Activated CD8-positive, alpha-beta memory T cell treated with anti-CD3 and anti-CD28 coated beads for 24 hours (primary cell): ENCODE data around the gene MUC4.
"Not testable (repeated sequence)": the region's sequence is repeated elsewhere in the genome, so short reads cannot be mapped to it uniquely, and the experiment has no call there.

Source experiments
- DNase-seq: peaks from one replicate; pipeline ENCODE4 v3.0.0-alpha.2; 2020

MUC4 gene

DNA sequence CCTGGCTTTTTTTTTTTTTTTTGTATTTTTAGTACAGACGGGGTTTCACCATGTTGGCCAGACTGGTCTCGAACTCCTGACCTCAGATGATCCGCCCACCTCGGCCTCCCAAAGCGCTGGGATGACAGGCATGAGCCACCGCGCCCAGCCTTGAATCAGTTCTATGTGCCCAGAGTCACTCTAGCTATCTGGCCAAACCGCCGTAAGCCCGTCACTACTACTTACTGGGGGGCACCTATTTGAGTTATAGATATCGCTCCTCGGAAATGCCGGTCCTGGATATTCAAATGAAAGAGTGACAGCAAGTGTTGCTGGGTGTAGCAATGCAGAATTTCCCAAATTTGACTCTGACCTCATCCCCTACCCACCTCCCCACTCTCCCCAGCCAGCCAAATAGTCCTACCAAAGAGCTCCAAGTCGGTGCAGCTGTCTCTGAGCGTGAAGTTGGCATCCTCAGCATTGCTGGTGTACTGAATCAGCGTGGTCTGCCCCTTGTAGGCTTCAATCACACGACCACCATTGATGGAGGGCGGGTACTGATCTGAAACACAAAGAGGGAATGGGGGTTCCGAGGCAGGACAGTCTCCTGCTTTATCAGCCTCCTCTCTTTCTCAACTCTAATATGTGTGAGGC is 52.9 kb downstream of the MUC4 start:
- no peak for DNase-seq

DNA sequence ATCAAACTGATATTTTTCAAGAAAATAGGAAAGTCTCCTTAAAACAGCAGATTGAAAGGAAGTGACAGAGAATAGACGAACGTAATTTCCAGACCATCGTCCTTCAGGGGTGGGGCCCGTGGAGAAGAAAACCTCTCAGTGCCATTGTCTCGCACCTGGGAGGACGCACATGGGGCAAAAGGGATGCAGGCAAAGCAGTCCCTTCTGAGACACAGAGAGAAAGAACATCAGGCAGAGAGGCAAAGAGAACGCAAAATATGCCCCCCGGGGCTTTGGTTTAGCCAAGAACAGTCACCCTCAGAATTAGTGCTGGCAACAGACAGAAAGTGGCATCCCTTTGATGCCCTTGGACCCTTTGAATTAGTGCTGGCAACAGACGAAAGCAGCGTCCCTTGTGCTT is 53.9 kb downstream of the MUC4 start:
- DNase-seq: no peak

DNA sequence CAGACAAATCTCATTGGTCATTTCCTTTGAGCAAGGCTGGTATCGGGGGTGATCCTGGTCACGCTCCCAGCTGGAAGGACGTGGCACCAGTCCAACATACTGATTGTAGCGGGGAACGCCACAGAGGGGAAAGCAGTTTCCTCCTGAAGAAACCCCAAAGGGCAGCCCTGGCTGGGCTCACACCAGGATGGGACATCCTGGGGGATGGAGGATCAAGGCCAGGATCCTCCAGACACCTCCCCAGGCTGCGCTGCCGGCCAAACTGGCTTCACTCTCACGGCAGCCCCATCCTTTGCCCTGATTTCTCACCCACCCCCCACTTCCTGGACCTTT is 54.3 kb downstream of the MUC4 start:
- no peak for DNase-seq

DNA sequence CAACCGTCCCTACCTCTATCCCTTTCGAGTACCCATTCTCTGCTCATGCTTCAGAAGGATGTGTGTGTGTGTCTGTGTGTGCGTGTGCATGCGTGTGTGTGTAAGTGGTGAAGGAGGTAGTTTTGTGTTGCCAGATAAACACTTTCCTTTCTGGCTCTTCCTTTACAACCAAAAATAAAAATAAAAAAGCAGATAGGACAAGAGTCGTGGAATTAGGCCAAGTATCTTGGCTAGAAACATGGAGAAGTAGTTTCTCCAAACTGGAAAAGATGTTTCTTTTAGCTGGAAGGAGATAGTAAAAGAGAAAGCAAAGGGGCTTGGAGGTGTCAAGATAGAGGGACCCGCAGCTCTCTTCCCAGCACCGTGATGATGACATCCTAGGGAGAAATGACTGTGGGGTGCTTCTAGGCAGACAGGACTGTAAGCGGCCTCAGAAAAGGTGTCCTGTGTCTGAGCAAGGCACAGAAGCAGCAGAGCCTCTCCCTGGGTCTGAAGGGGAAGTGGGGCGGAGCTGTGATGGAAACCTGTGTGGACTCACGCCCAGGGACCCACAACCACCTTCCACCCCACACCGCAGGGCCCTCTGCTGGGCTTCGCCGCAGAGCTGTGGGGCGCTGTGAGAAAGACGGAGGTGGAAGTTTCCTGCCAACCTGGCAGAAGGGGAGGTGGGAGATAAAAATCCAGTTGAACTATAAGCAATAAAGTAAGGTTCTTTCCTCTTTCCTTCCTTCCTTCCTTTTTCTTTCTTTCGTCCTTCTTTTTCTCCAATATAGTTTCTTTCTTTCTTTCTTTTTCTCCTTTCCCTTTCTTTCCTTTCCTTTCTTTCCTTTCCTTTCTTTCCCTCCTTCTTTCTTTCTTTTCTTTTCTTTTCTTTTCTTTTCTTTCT is 55.7 kb downstream of the MUC4 start:
- DNase-seq: no peak

DNA sequence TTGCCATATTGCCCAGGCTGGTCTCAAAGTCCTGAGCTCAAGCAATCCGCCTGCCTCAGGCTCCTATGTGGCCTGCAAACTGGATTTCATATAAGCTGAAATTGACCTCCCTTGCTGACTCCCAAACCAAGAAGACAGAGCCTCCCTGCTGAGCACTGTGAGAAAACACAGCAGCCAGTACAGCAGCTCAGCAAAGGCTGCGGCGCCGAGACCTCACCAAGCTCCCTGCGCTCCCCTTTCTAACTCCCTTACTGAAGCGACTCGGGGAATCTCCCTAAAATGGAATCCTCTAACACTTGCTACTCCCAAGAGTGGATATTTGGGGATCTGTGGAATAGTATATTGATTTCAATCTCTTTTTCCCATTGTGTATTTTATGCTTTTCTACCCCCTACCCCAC is 56.3 kb downstream of the MUC4 start:
- no peak for DNase-seq

DNA sequence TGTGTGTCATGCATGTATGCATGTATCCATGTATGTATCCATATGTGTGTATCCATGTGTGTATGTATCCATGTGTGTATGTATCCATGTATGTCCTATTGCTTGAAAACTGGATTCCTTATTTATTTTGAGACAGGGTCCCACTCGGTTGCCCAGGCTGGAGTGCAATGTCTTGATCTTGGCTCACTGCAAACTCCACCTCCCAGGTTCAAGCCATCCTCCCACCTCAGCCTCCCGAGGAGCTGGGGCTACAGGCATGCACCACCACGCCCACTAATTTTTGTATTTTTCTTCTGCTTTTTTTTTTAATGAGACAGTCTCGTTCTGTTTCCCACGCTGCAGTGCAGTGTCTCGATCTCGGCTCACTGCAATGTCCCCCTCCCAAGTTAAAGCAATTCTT is 56.8 kb downstream of the MUC4 start:
- DNase-seq: no peak

DNA sequence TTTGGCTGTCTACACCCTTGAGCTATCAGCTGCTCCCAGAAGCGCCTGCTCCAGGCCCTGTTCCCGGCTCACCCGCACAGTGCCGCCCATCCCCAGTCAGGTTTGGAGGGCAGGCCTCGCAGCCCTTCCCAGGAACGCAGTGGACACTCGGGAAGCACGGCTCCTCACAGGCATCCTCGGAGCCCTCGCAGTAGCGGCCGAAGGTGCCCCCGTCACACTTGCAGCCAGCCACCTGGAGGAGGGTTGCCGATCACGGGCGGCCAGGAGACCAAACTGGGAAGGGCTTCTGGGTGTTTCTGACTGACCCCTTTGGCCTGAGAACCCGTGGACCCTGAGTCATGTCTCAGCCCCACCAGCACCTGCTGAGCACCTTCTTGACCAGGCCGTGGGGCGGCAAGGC is 57.6 kb downstream of the MUC4 start:
- no peak for DNase-seq

DNA sequence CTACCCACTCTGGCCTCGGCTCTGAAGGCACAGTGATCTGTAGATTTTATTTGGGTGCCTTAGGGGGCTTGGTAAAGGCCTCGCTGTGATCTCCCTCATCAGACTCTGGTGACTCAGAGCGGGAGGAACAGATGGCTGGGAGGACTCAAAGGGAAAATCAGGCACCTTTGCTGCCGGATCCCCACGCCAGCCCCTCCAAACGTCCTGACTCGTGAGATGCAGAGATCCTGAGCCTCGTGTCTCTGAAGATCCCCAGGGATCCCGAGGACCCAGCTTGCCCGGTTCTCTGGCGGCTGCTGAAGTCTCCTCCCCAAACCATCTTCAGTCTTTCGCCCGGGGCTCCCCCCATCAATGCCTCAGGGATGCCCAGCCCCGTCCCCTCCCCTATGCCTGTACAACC is 58.1 kb downstream of the MUC4 start:
- DNase-seq: no peak

DNA sequence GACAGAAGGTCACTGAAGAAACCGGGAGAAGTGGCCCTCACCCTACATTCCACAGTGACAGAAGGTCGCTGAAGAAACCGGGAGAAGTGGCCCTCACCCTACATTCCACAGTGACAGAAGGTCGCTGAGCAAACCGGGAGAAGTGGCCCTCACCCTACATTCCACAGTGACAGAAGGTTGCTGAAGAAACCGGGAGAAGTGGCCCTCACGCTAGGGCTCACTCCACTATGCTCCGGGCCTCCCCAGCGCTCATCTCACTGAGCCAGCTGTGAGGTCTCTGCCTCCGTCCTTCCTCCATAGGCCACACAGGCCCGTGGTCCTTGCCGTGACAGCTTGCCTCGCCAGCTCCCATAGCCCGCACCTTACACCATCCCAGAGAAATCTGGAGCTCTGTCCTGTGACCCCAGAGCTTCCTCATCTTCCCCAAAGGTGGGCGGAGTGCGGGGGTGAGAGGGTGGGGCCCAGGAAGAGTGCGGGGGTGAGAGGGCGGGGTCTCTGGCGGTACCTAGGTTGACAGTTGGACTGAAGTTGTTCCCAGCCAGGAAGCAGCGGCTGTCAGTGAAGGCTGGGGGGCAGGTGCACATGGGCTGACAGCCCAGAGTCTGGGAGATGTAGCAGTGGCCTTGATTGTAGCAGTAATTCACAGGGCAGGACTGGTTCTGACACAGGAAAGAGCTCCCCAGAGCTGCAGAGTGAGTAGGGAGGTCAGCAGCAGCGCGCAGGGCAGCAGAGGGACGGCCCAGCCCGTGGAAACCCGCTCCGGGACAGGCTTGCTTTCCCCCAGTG is 59.0 kb downstream of the MUC4 start:
- no peak for DNase-seq

DNA sequence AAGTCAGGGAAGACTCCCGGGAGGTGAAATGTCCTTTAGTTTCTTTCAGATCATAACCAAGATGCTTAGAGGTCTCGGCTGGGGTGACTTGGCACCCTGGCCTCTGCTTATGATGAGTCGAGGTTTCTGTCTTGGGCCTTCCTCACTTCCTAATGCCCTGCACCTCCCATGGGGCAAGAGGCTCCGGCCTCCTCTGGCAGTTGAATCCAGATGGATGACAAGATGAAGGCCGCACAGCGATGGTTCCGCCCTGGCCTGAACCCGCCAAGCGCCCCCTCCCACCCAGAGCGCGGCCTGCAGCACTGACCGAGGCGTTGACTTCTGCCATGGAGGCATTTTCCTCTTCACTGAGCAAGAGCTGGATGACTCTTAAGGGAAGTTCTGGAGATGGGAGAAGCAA is 59.7 kb downstream of the MUC4 start:
- DNase-seq: no peak

DNA sequence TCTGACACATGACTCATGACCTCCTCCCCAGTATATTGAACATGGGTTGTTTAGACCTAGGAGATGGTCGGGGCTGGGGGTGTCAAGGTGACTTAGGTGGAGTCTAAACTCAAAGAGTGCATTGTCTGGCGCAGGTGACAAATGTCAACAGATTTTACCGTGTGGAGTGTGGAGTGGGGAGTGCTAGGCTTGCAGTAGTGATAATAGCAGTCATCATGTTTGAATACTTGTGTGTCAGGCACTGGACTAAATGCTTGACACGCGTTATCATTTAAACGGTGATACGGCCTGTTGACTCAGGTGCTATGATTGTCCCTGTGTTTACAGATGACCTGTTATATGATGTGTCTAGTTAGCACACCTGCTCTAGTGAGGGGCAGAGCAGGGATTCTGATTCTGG is 60.2 kb downstream of the MUC4 start:
- no peak for DNase-seq

DNA sequence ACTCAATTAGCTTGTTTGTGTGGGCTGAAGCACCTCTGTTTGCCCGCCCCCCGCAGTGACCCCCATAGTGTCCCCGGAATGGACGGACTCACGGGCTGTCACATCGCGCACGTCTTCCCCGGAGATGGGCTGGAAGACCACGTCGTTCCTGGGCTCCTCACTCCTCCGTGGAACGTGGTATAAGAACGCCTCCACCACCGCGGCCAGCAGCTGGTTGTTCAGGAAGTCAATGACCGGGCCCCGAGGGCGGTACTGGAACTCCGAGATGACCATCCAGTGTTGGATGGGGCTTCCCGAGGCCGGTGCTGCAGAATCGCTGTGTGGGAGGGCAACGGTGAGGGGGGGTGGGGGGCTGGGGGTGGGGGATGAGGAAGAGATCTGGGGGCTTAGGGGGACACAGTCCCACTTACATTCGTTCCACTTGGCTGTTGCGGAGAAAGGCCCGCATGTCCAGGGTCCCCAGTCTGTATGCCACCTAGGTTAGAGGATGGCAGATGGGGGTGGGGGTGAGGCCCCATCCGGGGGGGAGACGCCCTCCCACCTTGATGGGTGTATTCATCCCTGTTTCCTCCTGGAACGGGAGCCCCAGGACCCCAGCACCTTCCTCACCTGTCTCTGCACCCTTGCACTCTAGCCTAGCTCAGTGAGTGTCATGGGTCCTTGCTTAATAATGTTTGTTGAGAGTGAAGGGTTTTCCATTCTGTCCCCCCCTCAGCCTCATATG is 60.8 kb downstream of the MUC4 start:
- DNase-seq: no peak

DNA sequence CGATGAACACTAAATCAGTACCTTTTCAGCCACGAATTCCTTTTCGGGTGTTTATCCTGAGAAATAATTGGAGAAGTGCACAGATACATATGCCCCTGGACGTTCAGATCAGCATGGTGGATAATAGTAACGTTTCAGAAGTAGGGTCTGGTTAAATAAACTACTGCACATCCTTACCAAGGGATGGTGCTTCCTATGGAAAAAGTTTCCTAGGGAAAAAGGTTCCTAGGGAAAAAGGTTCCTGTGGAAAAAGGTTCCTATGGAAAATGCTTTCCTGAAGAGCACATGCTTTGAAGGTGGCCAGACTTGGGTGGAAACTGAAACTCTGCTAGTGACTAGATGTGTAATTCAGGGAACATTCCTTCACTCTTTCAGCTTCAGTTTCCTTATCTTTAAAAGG is 62.6 kb downstream of the MUC4 start:
- DNase-seq: not testable (repeated sequence)

DNA sequence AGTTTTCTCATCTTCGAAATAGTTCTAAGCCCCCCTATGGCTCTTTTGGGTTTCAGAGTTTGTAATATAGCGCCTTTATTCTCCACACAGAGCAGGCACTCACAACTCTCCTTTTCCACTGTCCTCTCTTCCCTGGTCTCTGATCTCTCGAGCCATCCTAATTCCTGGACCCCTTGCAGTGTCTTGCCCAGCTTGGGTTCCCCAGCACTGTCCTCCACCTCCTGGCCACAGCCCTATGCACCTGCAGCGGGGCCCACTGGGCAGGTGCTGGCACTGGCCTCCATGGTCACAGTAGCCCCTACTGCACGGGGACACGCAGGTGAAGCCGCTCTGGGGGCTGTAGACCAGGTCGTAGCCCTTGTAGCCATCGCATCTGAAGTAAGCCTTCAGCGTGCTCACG is 63.1 kb downstream of the MUC4 start:
- no peak for DNase-seq

DNA sequence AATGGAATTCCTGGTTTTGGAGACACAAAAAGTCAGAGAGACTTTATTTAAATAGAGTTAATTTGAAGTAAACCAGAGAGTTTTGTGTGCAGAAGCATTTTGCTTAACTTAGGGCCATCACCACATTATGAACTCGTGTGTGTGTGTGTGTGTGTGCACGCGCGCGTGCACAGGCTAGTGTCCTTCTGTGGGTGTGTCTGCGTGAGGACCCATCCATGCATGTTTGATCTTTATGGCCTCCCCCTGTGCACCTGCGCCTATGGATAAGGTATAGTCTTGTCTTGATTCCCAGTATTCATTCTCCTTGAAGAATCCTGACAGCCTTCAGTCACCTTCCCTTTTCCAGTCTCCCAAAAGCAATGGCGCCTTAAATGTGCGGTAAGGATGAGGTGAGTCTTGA is 65.0 kb downstream of the MUC4 start:
- DNase-seq: no peak

DNA sequence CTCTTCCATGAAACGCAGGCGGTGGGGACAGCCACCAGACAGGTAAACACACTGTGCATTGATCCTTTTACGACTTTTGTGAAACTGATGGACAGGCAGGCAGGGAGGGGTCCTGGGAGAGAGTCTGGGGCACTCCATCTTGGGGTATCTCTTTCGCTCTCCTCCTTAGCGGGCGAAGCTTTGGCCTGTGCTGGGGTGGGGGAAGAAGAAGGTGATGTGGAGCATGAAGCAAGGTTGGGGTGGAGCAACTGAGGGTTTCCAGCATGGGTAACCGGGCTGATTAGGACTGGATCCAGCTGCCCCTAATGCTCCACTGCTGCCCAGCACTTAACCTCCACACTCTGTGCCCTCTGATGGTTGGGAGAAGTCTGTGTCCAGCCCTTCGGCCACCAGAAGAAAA is 65.4 kb downstream of the MUC4 start:
- DNase-seq: no peak

DNA sequence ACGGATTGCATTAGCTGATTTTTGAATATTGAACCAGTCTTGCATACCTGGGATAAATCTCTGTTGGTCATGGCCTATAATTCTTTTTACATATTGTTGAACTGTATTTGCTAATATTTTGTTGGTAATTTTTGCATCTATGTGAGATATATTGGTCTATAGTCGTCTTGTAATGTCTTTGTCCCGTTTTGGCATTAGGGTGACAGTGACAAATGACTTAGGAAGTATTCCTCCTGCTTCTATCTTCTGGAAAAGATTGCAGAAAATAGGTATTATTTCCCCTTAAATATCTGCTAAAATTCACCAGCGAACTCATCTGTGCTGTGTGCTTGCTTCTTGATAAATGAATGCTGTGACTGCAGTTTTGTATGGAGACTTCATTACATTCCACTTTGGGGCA is 67.3 kb downstream of the MUC4 start:
- no peak for DNase-seq

DNA sequence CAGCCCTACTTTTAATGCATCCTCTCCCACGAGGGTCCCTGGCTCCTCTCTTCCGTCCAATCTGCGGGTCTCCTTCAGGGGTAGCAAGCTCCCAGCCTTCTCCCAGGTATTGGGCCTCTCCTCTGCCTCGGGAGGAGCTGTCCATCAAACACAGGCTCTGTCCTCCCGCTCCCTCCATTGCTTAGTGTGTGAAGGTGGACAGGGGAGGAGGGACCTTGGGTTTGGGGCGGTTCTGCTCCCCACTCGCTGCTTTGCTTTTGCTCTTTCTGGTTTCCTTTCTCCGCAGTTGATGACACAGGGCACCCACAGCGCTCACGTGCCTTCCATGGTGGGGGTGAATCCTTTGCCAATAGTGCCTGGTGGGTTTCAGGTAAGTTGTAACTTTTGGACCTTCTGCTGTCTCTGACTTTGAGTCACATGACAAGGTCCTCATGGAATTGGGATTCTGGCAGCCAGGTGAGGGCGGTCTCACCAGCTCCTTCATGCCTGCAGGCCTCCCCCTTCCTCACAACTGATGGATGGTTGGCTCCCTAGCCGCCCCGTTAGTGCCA is 72.1 kb downstream of the MUC4 start:
- no peak for DNase-seq

DNA sequence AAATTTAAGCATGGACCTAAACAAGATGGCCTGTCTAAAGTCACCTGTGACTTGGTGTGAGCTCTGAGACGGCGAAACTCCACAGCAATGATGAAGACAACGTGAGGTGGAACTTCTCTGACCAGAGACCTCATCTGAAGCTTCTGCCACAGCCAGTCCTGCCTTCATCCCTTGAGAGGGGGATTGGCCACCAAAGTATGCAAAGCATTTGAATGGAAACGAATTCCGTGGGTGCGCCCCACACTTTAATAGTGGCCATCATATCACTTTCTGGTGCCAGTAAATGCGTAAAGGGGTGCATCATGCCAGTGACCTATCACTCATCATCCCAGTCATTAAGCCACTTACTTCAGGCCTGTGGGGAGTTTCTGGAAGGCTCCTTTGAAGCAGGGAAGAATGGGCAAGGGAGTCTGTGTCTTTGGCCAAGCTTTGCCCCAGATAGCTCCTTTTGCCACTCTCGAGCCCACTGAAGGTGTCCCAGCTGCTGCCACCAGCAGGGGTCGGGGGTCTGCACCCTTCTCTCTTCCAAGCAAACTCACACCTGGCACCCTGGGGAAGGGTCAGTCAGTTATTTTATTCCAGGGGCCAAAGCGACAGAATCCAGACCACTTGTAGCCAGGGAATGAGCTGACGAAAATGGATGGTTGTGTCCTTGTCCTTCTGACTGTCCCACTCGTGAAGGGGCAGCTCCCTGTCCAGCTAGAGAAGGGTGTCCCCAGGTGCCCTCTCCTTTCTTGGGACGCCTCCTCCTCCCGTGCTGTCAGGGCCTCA is 73.3 kb downstream of the MUC4 start:
- no peak for DNase-seq

DNA sequence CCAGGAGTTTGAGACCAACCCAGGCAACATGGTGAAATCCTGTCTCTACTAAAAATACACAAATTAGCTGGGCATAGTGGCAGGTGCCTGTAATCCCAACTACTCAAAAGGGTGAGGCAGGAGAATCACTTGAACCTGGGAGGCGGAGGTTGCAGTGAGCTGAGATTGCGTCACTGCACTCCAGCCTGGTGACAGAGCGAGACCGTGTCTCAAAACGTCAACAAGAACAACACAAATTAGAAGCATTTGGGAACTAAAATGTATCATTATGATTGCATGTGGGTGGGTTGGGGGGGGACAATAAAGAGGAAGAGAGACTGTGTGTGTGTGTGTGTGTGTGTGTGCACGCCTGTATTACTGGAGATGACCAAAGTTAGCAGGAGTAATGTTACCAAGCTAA is 73.9 kb downstream of the MUC4 start:
- DNase-seq: not testable (repeated sequence)

DNA sequence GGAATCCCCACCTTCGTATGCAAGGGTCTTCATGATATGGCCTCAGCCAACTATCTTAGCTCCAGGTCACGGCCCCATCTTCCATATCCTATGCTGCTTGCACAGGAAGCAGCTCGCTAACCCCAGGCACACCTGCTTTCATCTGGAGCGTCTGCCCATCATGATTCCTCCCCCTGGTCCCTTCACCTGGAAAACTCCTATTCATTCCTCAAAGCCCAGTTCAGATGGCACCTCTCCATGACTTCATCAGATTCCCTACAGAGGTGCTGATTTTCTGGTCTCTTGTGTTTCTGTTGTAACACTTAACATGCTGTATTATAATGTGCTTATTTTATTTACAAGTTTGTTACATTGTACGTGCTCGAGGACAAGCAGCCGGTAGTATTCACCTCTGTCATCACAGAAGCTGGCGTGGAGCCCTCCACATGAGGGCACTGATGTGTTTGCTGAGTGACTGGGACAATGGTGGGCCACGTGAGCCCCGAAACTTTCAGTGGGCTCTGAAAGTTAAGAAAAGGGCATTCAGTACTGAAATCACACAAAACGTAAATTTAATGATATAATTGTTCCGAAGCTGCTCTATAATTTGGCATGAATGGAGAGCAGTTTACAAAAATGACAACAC is 74.8 kb downstream of the MUC4 start:
- no peak for DNase-seq
